ENCODE measurements around the gene MITF.
"Not testable (repeated sequence)": the region's sequence is repeated elsewhere in the genome, so short reads cannot be mapped to it uniquely, and the experiment has no call there.

Gene MITF

GRCh38 chr3:69914395-69914794 is 175.1 kb downstream of the MITF start:
- DNase-seq (ENCODE audit: low read depth in 2 of 2) = no peak

GRCh38 chr3:69915726-69916125 is 176.5 kb downstream of the MITF start:
- no peak for DNase-seq (ENCODE audit: low read depth in 2 of 2)

GRCh38 chr3:69920009-69920408 is 180.7 kb downstream of the MITF start:
- DNase-seq (ENCODE audit: low read depth in 2 of 2) = not testable (repeated sequence)

- DNase-seq (ENCODE audit: low read depth in 2 of 2) = no peak
Observed at GRCh38 chr3:69921651-69922050, 182.4 kb downstream of the MITF start.

- DNase-seq (ENCODE audit: low read depth in 2 of 2) = no peak
Observed at GRCh38 chr3:69922521-69923000, 183.3 kb downstream of the MITF start.

- no peak for DNase-seq (ENCODE audit: low read depth in 2 of 2)
Observed at GRCh38 chr3:69925506-69925905, 186.2 kb downstream of the MITF start.

GRCh38 chr3:69926385-69926784 is 187.1 kb downstream of the MITF start:
- no peak for DNase-seq (ENCODE audit: low read depth in 2 of 2)

GRCh38 chr3:69927571-69927970 is 188.3 kb downstream of the MITF start:
- no peak for DNase-seq (ENCODE audit: low read depth in 2 of 2)

- DNase-seq (ENCODE audit: low read depth in 2 of 2) = no peak
Observed at GRCh38 chr3:69929019-69929418, 189.8 kb downstream of the MITF start.

GRCh38 chr3:69930564-69930963 is 191.3 kb downstream of the MITF start:
- no peak for DNase-seq (ENCODE audit: low read depth in 2 of 2)

- DNase-seq (ENCODE audit: low read depth in 2 of 2) = no peak
Observed at GRCh38 chr3:69932087-69932486, 192.8 kb downstream of the MITF start.

- DNase-seq (ENCODE audit: low read depth in 2 of 2) = no peak
Observed at GRCh38 chr3:69932501-69932900, 193.2 kb downstream of the MITF start.

- no peak for DNase-seq (ENCODE audit: low read depth in 2 of 2)
Observed at GRCh38 chr3:69934398-69934797, 195.1 kb downstream of the MITF start.

GRCh38 chr3:69936266-69936665 is 197.0 kb downstream of the MITF start:
- DNase-seq (ENCODE audit: low read depth in 2 of 2) = no peak

- no peak for DNase-seq (ENCODE audit: low read depth in 2 of 2)
Observed at GRCh38 chr3:69938061-69938460, 198.8 kb downstream of the MITF start.

GRCh38 chr3:69938931-69939330 is 199.7 kb downstream of the MITF start:
- no peak for DNase-seq (ENCODE audit: low read depth in 2 of 2)

- no peak for DNase-seq (ENCODE audit: low read depth in 2 of 2)
Observed at GRCh38 chr3:69941037-69941436, 201.8 kb downstream of the MITF start.

- no peak for DNase-seq (ENCODE audit: low read depth in 2 of 2)
Observed at GRCh38 chr3:69941439-69942176, 202.3 kb downstream of the MITF start.

- no peak for DNase-seq (ENCODE audit: low read depth in 2 of 2)
Observed at GRCh38 chr3:69944931-69945493, 205.7 kb downstream of the MITF start.

GRCh38 chr3:69948246-69948862 is 209.1 kb downstream of the MITF start:
- DNase-seq (ENCODE audit: low read depth in 2 of 2) = no peak

- DNase-seq (ENCODE audit: low read depth in 2 of 2) = no peak
Observed at GRCh38 chr3:69951616-69952015, 212.4 kb downstream of the MITF start.

GRCh38 chr3:69959581-69959980 is 220.3 kb downstream of the MITF start:
- DNase-seq (ENCODE audit: low read depth in 2 of 2) = no peak

Measured in stimulated activated CD8-positive, alpha-beta memory T cell treated with anti-CD3 and anti-CD28 coated beads, Interleukin-15, amount 100 ng/mL, for 48 hours (primary cell).